SIG-M5 treated with dmso at 0.1 percent for 504 hours (cell line): ENCODE results near the gene GRB2.
"Not testable (repeated sequence)": the region's sequence is repeated elsewhere in the genome, so short reads cannot be mapped to it uniquely, and the experiment has no call there.

Experiments used
- DNase-seq: peaks from one replicate; lab custom pipeline; 2025; ENCODE audit not compliant: unreplicated experiment; lab: John Stamatoyannopoulos, UW

The GRB2 gene

GRCh38 chr17:75288770-75289114 is 116.7 kb downstream of the GRB2 start:
- DNase-seq: peak; percentile 74

- DNase-seq: no peak
Measured at GRCh38 chr17:75288359-75288758, 117.1 kb downstream of the GRB2 start.

GRCh38 chr17:75287221-75287620 is 118.3 kb downstream of the GRB2 start:
- DNase-seq: no peak

- DNase-seq: no peak
Measured at GRCh38 chr17:75285123-75285522, 120.4 kb downstream of the GRB2 start.

GRCh38 chr17:75280189-75280588 is 125.3 kb downstream of the GRB2 start:
- DNase-seq: not testable (repeated sequence)

- DNase-seq: no peak
Measured at GRCh38 chr17:75277664-75278071, 127.8 kb downstream of the GRB2 start.

- no peak for DNase-seq
Measured at GRCh38 chr17:75273977-75274708, 131.3 kb downstream of the GRB2 start.

GRCh38 chr17:75272848-75273184 is 132.7 kb downstream of the GRB2 start:
- no peak for DNase-seq

- DNase-seq: no peak
Measured at GRCh38 chr17:75271955-75272847, 133.3 kb downstream of the GRB2 start.

GRCh38 chr17:75271233-75271954 is 134.1 kb downstream of the GRB2 start:
- DNase-seq: peak; percentile 73

GRCh38 chr17:75270966-75271232 is 134.6 kb downstream of the GRB2 start, which contains the start of gene MIF4GD:
Gene MIF4GD (minus strand): TSS chr17:75271231. CDS start chr17:75270195, 1,036 bp downstream.
- DNase-seq: no peak

- DNase-seq: peak; percentile 95
Measured at GRCh38 chr17:75270218-75270965, 135.1 kb downstream of the GRB2 start.

- DNase-seq: no peak
Measured at GRCh38 chr17:75269844-75270217, 135.6 kb downstream of the GRB2 start.
